Thoracic aorta (tissue), 2 donors: ENCODE measurements around the gene ATRNL1. TPM values are rescaled to one million over a fixed set of nuclear protein-coding genes. Genes with fewer than 3 reads are reported as not detected.

ENCODE experiments used
- ATAC-seq: fragments of 150-250 bp; one replicate; pipeline ENCODE4 v1.8.0; 2017; ENCODE audit warnings: low read depth; ENCODE audit not compliant: insufficient number of reproducible peaks, low FRiP score
- DNase-seq: peaks from one replicate; pipeline ENCODE4 v3.0.0-alpha.2; 2020; ENCODE audit warnings: low spot score
- H3K27ac ChIP-seq, 2 donors: fragments of 200-600 bp; sonication (generic); 1 replicate in 1 of 2; 2 replicates in 1 of 2; pipeline ENCODE4 v1.5.1; 2016; ENCODE audit warnings: mild to moderate bottlenecking in 2 of 2, moderate library complexity in 2 of 2
- H3K27me3 ChIP-seq: fragments of 200-600 bp; sonication (generic); replicated peaks from 2 replicates; pipeline ENCODE4 v1.6.0; 2016; ENCODE audit warnings: mild to moderate bottlenecking; ENCODE audit not compliant: insufficient read depth
- H3K36me3 ChIP-seq: fragments of 200-600 bp; sonication (generic); one replicate; pipeline ENCODE4 v1.5.1; 2016
- H3K4me1 ChIP-seq, 2 donors: fragments of 200-600 bp; sonication (generic); 1 replicate in 1 of 2; 2 replicates in 1 of 2; pipeline versions ENCODE4 v1.5.1 to v1.6.0; 2016; ENCODE audit warnings: low read depth in 2 of 2, mild to moderate bottlenecking in 1 of 2; ENCODE audit not compliant: control insufficient read depth in 1 of 2
- H3K4me3 ChIP-seq: fragments of 200-600 bp; sonication (generic); 2 replicates; pipeline ENCODE4 v1.5.1; 2016; ENCODE audit warnings: mild to moderate bottlenecking
- H3K9me3 ChIP-seq: fragments of 200-600 bp; sonication (generic); 2 replicates; pipeline ENCODE4 v1.5.1; 2016
- CTCF ChIP-seq: fragments of 200-600 bp; sonication (generic); IDR thresholded peaks from one replicate; pipeline ENCODE4 v1.5.1; 2019; ENCODE audit warnings: antibody characterized with exemption
- total RNA-seq, 2 donors: library from RNA; depleted of rRNA; stranded (reverse); fragments of >200 nt; gene quantifications; one replicate each; pipeline versions ENCODE4 v1.1.0 to v1.2.3, GENCODE V29; 2016

Gene ATRNL1
- total RNA-seq, 2 donors from 2014 or later = 24.6 to 57.4 TPM

GRCh38 chr10:115981081-115981480 is 887.9 kb downstream of the ATRNL1 start:
- H3K9me3 ChIP-seq = no peaks in the 10 kb centered on the region
- no peak for TF ChIP-seq CTCF
- H3K36me3 ChIP-seq = no peaks in the 10 kb centered on the region
- no peaks in the 10 kb centered on the region for H3K4me1 ChIP-seq
- H3K4me3 ChIP-seq = peak overlapping the region; percentile 48
- no peak overlapping the region for H3K27ac ChIP-seq
- no peak for ATAC-seq
- no peak for DNase-seq
- H3K27me3 ChIP-seq = no peaks in the 10 kb centered on the region

GRCh38 chr10:115982076-115982475 is 888.9 kb downstream of the ATRNL1 start:
- no peaks in the 10 kb centered on the region for H3K9me3 ChIP-seq
- H3K36me3 ChIP-seq = no peaks in the 10 kb centered on the region
- H3K4me3 ChIP-seq = no peak overlapping the region
- no peak overlapping the region for H3K27ac ChIP-seq
- ATAC-seq (no peak), DNase-seq (no peak)
- no peaks in the 10 kb centered on the region for H3K4me1 ChIP-seq
- TF ChIP-seq CTCF = no peak
- H3K27me3 ChIP-seq = no peaks in the 10 kb centered on the region

GRCh38 chr10:115982526-115982925 is 889.4 kb downstream of the ATRNL1 start:
- H3K4me1 ChIP-seq = no peaks in the 10 kb centered on the region
- H3K27ac ChIP-seq = no peak overlapping the region
- no peaks in the 10 kb centered on the region for H3K27me3 ChIP-seq
- H3K4me3 ChIP-seq = no peak overlapping the region
- no peak for ATAC-seq
- no peak for DNase-seq
- no peaks in the 10 kb centered on the region for H3K36me3 ChIP-seq
- no peak for TF ChIP-seq CTCF
- no peaks in the 10 kb centered on the region for H3K9me3 ChIP-seq

GRCh38 chr10:115985786-115986185 is 892.6 kb downstream of the ATRNL1 start:
- ATAC-seq (no peak), DNase-seq (no peak)
- no peaks in the 10 kb centered on the region for H3K27me3 ChIP-seq
- TF ChIP-seq CTCF = no peak
- no peak overlapping the region for H3K27ac ChIP-seq
- H3K4me1 ChIP-seq = no peaks in the 10 kb centered on the region
- no peaks in the 10 kb centered on the region for H3K9me3 ChIP-seq
- H3K4me3 ChIP-seq = no peak overlapping the region
- no peaks in the 10 kb centered on the region for H3K36me3 ChIP-seq

GRCh38 chr10:115988380-115988779 is 895.2 kb downstream of the ATRNL1 start:
- H3K36me3 ChIP-seq = no peaks in the 10 kb centered on the region
- H3K27me3 ChIP-seq = no peaks in the 10 kb centered on the region
- no peaks in the 10 kb centered on the region for H3K9me3 ChIP-seq
- DNase-seq (no peak), ATAC-seq (no peak)
- no peak overlapping the region for H3K27ac ChIP-seq
- H3K4me1 ChIP-seq = no peaks in the 10 kb centered on the region
- no peak for TF ChIP-seq CTCF
- no peak overlapping the region for H3K4me3 ChIP-seq
